Gastroesophageal sphincter (tissue), 4 donors: ENCODE measurements around the gene SEZ6L. TPM values are rescaled to one million over a fixed set of nuclear protein-coding genes. Genes with fewer than 3 reads are reported as not detected.

Source experiments
- ATAC-seq: fragments of 150-250 bp; one replicate; pipeline ENCODE4 v1.9.1; 2016; ENCODE audit warnings: mild to moderate bottlenecking, moderate library complexity
- H3K27ac ChIP-seq, 4 donors: fragments of 200-600 bp; sonication (generic) in 3 of 4; 1 replicate in 3 of 4; 2 replicates in 1 of 4; pipeline ENCODE4 v1.5.1; 2016 to 2019
- H3K27me3 ChIP-seq: fragments of 200-600 bp; sonication (generic); one replicate; pipeline ENCODE4 v1.5.1; 2019
- H3K36me3 ChIP-seq, 2 donors: fragments of 200-600 bp; sonication (generic); one replicate each; pipeline ENCODE4 v1.5.1; 2019; ENCODE audit warnings: control low read depth in 1 of 2
- H3K4me1 ChIP-seq, 3 donors: fragments of 200-600 bp; sonication (generic); 1 replicate in 2 of 3; 2 replicates in 1 of 3; pipeline ENCODE4 v1.5.1; 2016 to 2019; ENCODE audit warnings: control low read depth in 2 of 3
- H3K4me3 ChIP-seq, 2 donors: fragments of 200-600 bp; sonication (generic); one replicate each; pipeline ENCODE4 v1.5.1; 2019; ENCODE audit warnings: mild to moderate bottlenecking in 1 of 2, moderate library complexity in 1 of 2
- H3K9me3 ChIP-seq, 3 donors: fragments of 200-600 bp; sonication (generic); one replicate each; pipeline ENCODE4 v1.5.1; 2017 to 2019; ENCODE audit warnings: control low read depth in 2 of 3
- CTCF ChIP-seq, 4 experiments: fragments of 200-600 bp in 2 of 4; fragments of 450-650 bp in 2 of 4; sonication (generic) in 1 of 4; IDR thresholded peaks; one replicate each; pipeline ENCODE4 v1.5.1; 2017 to 2019; ENCODE audit warnings: antibody characterized with exemption in 4 of 4, mild to moderate bottlenecking in 2 of 4, moderate library complexity in 2 of 4
- EP300 ChIP-seq: sonication (generic); formaldehyde crosslinking; IDR thresholded peaks from one replicate; pipeline ENCODE4 v1.6.1; 2017; ENCODE audit warnings: antibody characterized with exemption, mild to moderate bottlenecking
- POLR2A ChIP-seq, 2 donors: fragments of 450-650 bp; IDR thresholded peaks; one replicate each; pipeline ENCODE4 v1.6.1; 2017; ENCODE audit warnings: antibody characterized with exemption in 2 of 2, mild to moderate bottlenecking in 2 of 2, moderate library complexity in 1 of 2
- POLR2AphosphoS5 ChIP-seq: sonication (generic); formaldehyde crosslinking; IDR thresholded peaks from one replicate; pipeline ENCODE4 v1.6.1; 2017; ENCODE audit warnings: antibody characterized with exemption
- WGBS, 2 donors: methylation state at CpG; one replicate each; pipeline ENCODE4 v1.1.5; 2018; ENCODE audit warnings: low coverage in 1 of 2; 5-methylcytosine and 5-hydroxymethylcytosine counted together
- total RNA-seq, 4 donors: library from RNA; depleted of rRNA; stranded (reverse); fragments of >200 nt; gene quantifications; one replicate each; pipeline ENCODE4 v1.1.0, GENCODE V29; 2016

SEZ6L gene
- total RNA-seq, 4 donors from 2014 or later = 0.12 to 0.47 (median 0.28) TPM

- no peaks in the 10 kb centered on the region for H3K9me3 ChIP-seq
- H3K4me1 ChIP-seq = peaks cover 0 to 14% (median 0%) of the 10 kb centered on the region in 3 donors
- no peak for ATAC-seq
- WGBS, 2 donors = 53% methylated on average over 3 of the region's 5 CpGs; no CpG with 5 or more reads in 1 of the 2 donors
- no peaks in the 10 kb centered on the region for H3K36me3 ChIP-seq
- no peak overlapping the region for H3K27ac ChIP-seq
- H3K27me3 ChIP-seq = peaks cover 28% of the 10 kb centered on the region
- no peak for TF ChIP-seq CTCF (IDR thresholded peaks at IDR 0.05)
- H3K4me3 ChIP-seq = no peak overlapping the region
These were observed 151.2 kb downstream of the SEZ6L start for GRCh38 chr22:26320447-26320846.

- H3K9me3 ChIP-seq = no peaks in the 10 kb centered on the region
- H3K36me3 ChIP-seq = no peaks in the 10 kb centered on the region
- H3K4me1 ChIP-seq = peaks cover 0 to 14% (median 0%) of the 10 kb centered on the region in 3 donors
- no peak overlapping the region for H3K27ac ChIP-seq
- ATAC-seq = peak; percentile 44
- H3K4me3 ChIP-seq = no peak overlapping the region
- H3K27me3 ChIP-seq = peaks cover 30% of the 10 kb centered on the region
- TF ChIP-seq EP300 = no peak
- no peak for TF ChIP-seq POLR2A (IDR thresholded peaks at IDR 0.05)
- no peak for TF ChIP-seq POLR2AphosphoS5
- TF ChIP-seq CTCF (IDR thresholded peaks at IDR 0.05) = no peak
- WGBS, 2 donors = 3 to 14% methylated on average over 7 to 9 of the region's 12 CpGs
These were observed 152.2 kb downstream of the SEZ6L start for GRCh38 chr22:26321469-26321913.

GRCh38 chr22:26322179-26322905, 153.1 kb downstream of the SEZ6L start:
- 67 to 68% methylated on average over 4 to 11 of the region's 11 CpGs for WGBS, 2 donors
- Histone ChIP-seq H3K36me3 (no peaks in the 10 kb centered on the region), H3K4me3 (no peak overlapping the region), H3K27me3 (peaks cover 37% of the 10 kb centered on the region), H3K9me3 (no peaks in the 10 kb centered on the region), H3K4me1 (peaks cover 0 to 14% (median 0%) of the 10 kb centered on the region in 3 donors), H3K27ac (no peak overlapping the region)
- no peak for TF ChIP-seq CTCF (IDR thresholded peaks at IDR 0.05)
- ATAC-seq = no peak

GRCh38 chr22:26323013-26323412, 153.8 kb downstream of the SEZ6L start:
- TF ChIP-seq POLR2A (IDR thresholded peaks at IDR 0.05) (no peak), EP300 (no peak)
- Histone ChIP-seq H3K36me3 (no peaks in the 10 kb centered on the region), H3K4me1 (peaks cover 0 to 14% (median 0%) of the 10 kb centered on the region in 3 donors), H3K27ac (no peak overlapping the region), H3K27me3 (peaks cover 37% of the 10 kb centered on the region), H3K9me3 (no peaks in the 10 kb centered on the region), H3K4me3 (no peak overlapping the region)
- 70 to 80% methylated on average over 2 of the region's 5 CpGs for WGBS, 2 donors
- no peak for ATAC-seq

- H3K4me1 ChIP-seq = peaks cover 0 to 14% (median 0%) of the 10 kb centered on the region in 3 donors
- ATAC-seq = no peak
- H3K27me3 ChIP-seq = peaks cover 33% of the 10 kb centered on the region
- 73 to 83% methylated on average over 2 of the region's 4 CpGs for WGBS, 2 donors
- no peak overlapping the region for H3K4me3 ChIP-seq
- H3K27ac ChIP-seq = no peak overlapping the region
- no peaks in the 10 kb centered on the region for H3K36me3 ChIP-seq
- TF ChIP-seq EP300 (no peak), POLR2AphosphoS5 (no peak), POLR2A (IDR thresholded peaks at IDR 0.05) (no peak), CTCF (IDR thresholded peaks at IDR 0.05) (no peak)
- no peaks in the 10 kb centered on the region for H3K9me3 ChIP-seq
These were observed 154.9 kb downstream of the SEZ6L start for GRCh38 chr22:26324150-26324549.
